ENCODE results near the gene SLC25A23. TPM values are rescaled to one million over a fixed set of nuclear protein-coding genes. Genes with fewer than 3 reads are reported as not detected.

SLC25A23 gene
- total RNA-seq, 1 experiment from 2014 or later = 42.9 TPM

GRCh38 chr19:6431891-6432290, 27.7 kb downstream of the SLC25A23 start:
- no peak overlapping the region for H3K18ac ChIP-seq (ENCODE audit: insufficient read length, low read depth, low read length)
- no peak for DNase-seq
- Mint-ChIP-seq H3K4me1 (peaks cover 0 to 5% of the 10 kb centered on the region in 2 experiments; a peak in 1 of 4 replicates), H3K27me3 (ENCODE audit: low read depth) (peaks cover 26% of the 10 kb centered on the region), H3K9me3 (no peaks in the 10 kb centered on the region; a peak in 2 of 5 replicates), H3K36me3 (ENCODE audit: insufficient read depth in 1 of 3, low read depth in 3 of 3) (no peaks in the 10 kb centered on the region), H3K27ac (no peak overlapping the region; a peak in 1 of 7 replicates), H3K4me3 (no peak overlapping the region)
- no peaks in the 10 kb centered on the region for H3K23me2 ChIP-seq (ENCODE audit: insufficient read length, low read depth, low read length, poor library complexity, severe bottlenecking)
- no peaks in the 10 kb centered on the region for H3K4me1 ChIP-seq (ENCODE audit: insufficient read depth, low read length)
- no peak overlapping the region for H4K91ac ChIP-seq (ENCODE audit: insufficient read length, low read depth, low read length)
- H2BK5ac ChIP-seq (ENCODE audit: insufficient read length, low read length) = no peak overlapping the region
- H2BK20ac ChIP-seq (ENCODE audit: low read depth, low read length, poor library complexity, severe bottlenecking) = no peak overlapping the region
- H3K9ac ChIP-seq (ENCODE audit: extremely low read depth, insufficient read length, low read length) = no peak overlapping the region
- no peak overlapping the region for H2AK5ac ChIP-seq (ENCODE audit: insufficient read length, low read length)
- H2AFZ ChIP-seq (ENCODE audit: low read length) = no peak overlapping the region
- no peak overlapping the region for H3T11ph ChIP-seq (ENCODE audit: low read length)
- H3K27me3 ChIP-seq (ENCODE audit: insufficient read depth, low read length) = no peaks in the 10 kb centered on the region
- H3K9me3 ChIP-seq (ENCODE audit: control insufficient read depth, low read depth, low read length) = no peaks in the 10 kb centered on the region
- no peak overlapping the region for H3K14ac ChIP-seq (ENCODE audit: insufficient read depth, low read length)
- no peak overlapping the region for H2BK12ac ChIP-seq (ENCODE audit: insufficient read length, low read depth, low read length)
- no peaks in the 10 kb centered on the region for H3K79me2 ChIP-seq (ENCODE audit: insufficient read depth, low read length)
- H2BK15ac ChIP-seq (ENCODE audit: low read depth, low read length) = no peak overlapping the region
- H3K4me2 ChIP-seq (ENCODE audit: insufficient read depth, insufficient read length, low read length) = no peak overlapping the region
- H4K5ac ChIP-seq (ENCODE audit: insufficient read length, low read depth, low read length) = no peak overlapping the region
- H3K79me1 ChIP-seq (ENCODE audit: insufficient read depth, low read depth, low read length, poor library complexity, severe bottlenecking) = no peaks in the 10 kb centered on the region
- no peak for TF ChIP-seq CTCF (conservative IDR thresholded peaks at IDR 0.05)
- WGBS (ENCODE audit: extremely low coverage, insufficient read length, low lambda C conversion rate) = no CpG with 5 or more reads among the region's 11 CpGs
- H4K8ac ChIP-seq (replicated peaks; ENCODE audit: insufficient read length, low read depth, low read length) = no peak overlapping the region
- H2BK120ac ChIP-seq (ENCODE audit: low read depth, low read length, poor library complexity, severe bottlenecking) = no peak overlapping the region
- no peak overlapping the region for H3K23ac ChIP-seq (ENCODE audit: insufficient read length, low read depth, low read length)
- no peak overlapping the region for H3K4ac ChIP-seq (ENCODE audit: low read depth, low read length)
- H4K20me1 ChIP-seq (ENCODE audit: control insufficient read depth, insufficient read depth, insufficient read length) = no peaks in the 10 kb centered on the region
- H3K27ac ChIP-seq (ENCODE audit: insufficient read length, low read depth, low read length) = no peak overlapping the region
- no peak overlapping the region for H3K56ac ChIP-seq (ENCODE audit: insufficient read length, low read depth, low read length)

Measured in H9 (cell line).